GM12874 (cell line): ENCODE results near the gene CENPP.

Experiments
- TF ChIP-seq, protein P1 (sequence below): IDR thresholded peaks from 2 replicates; pipeline ENCODE4 v1.5.1; 2011; ENCODE audit warnings: low read depth, mild to moderate bottlenecking, control low read depth, low read length, moderate library complexity; ENCODE audit not compliant: insufficient read depth

CENPP gene

DNA sequence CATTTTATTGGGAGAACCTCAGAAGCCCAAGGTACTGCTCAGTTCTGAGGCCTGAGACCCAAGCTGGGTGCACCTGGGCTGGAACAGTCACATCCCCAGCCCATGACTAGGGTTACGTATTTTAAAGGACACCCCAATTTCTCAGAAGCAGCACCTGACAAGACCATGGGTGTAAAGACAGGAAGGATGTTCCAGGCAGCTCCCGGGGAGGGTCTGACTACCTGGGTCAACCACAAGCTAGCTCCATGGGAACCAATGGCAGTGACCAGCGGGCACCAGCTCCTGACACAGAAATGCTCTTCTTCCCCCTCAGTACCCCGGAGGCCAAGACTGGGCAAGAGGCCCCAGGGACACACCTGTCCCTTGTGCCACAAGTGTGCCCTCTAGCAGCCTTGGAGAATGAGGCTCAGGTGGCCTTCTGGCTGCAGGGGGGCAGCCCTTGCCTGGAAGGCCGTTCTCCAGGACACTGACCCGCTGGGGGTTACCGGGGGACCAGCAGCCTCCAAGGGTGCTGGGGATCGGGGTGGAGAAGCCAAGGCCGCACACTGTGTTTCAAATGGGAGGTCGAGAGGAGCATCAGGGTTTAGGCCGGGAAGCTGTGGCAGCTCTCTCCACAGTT is 291.6 kb downstream of the CENPP start:
- TF ChIP-seq, protein P1, sequence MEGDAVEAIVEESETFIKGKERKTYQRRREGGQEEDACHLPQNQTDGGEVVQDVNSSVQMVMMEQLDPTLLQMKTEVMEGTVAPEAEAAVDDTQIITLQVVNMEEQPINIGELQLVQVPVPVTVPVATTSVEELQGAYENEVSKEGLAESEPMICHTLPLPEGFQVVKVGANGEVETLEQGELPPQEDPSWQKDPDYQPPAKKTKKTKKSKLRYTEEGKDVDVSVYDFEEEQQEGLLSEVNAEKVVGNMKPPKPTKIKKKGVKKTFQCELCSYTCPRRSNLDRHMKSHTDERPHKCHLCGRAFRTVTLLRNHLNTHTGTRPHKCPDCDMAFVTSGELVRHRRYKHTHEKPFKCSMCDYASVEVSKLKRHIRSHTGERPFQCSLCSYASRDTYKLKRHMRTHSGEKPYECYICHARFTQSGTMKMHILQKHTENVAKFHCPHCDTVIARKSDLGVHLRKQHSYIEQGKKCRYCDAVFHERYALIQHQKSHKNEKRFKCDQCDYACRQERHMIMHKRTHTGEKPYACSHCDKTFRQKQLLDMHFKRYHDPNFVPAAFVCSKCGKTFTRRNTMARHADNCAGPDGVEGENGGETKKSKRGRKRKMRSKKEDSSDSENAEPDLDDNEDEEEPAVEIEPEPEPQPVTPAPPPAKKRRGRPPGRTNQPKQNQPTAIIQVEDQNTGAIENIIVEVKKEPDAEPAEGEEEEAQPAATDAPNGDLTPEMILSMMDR = no peak

DNA sequence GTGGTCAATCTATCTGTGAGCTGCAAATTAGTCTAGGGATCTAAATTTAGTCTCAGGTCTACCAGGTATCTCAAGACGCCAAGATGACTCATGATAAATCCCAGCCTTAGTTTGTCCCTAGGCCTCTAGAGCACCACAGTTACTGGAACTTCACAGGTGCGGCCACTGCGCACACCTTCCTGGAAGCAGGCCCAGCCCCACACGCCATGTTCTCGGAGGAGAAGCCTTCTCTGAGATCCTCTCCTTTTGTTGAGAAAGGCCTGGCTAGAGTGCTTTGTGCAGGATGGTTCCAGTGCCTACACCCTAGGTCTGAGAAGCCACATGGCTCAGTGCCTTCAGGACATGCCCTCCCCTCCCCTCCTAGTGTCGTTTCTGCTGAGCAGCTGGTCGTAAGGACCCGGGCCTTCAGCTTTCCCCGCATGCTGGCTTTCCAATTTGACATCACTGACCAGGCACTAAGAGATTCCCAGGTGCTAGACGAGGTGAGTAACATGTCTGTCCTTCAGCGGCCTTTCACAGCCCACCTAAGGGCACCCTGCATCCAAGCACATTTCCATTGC is 292.3 kb downstream of the CENPP start:
- TF ChIP-seq, protein P1 = no peak

DNA sequence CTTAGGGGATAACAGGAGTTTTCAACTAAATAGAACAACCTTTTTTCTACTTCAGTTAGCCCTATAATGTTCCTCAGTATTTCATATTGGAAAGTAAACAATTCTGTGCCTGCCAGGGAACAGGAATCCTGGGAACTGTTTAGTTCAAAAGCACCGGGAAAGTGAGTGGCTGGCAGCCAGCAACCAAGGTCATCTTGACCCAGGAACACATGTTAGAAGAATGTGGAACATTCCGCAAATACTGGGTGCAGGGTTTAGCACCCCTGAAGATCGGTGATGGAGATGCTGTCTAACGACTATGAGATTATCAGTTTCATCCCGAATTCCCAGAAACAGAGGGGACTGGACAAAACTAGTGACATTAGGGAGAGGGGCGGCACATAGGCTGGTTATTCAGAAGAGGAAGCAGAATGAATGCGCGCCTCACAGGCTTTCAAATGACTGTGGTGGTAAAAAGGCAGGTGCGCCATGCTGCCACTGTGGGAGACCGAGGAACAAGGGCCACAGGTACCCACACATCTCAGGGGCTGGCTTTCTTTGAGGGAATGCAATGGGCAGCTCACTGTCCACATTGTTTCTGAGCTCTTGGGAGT is 293.0 kb downstream of the CENPP start:
- TF ChIP-seq, protein P1 = no peak

DNA sequence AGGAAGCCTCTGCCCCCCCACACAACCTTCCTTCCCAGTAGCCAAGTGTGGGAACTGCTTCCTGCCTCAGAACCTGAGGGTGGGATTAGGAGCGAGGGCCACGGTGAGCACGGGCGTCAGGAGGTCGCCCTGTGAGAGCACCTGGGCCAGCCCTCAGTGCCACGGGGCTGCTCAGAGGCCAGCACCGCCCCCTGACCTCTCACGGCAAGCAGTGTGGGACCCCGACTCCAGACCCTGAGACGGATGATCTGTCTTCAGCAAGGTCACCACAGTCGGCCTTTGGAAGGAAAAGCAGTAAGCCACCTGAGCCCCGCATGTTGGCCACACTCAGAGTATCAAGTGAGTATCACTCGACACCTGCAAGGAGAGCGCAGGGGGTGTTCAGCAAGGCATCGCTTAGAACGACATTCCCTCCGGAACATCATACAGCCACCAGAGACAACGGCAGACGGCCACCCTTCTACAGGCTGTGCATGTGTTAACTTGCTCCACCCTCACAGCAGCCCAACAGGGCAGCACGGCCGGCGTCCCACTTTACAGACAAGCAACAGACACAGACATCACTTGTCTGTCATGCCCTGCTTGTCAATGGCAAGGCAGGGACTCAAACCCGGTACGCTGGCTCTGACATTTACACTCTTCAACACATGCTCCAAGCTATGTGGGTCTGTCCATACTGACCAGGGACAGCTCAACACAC is 294.0 kb downstream of the CENPP start:
- TF ChIP-seq, protein P1 = no peak

DNA sequence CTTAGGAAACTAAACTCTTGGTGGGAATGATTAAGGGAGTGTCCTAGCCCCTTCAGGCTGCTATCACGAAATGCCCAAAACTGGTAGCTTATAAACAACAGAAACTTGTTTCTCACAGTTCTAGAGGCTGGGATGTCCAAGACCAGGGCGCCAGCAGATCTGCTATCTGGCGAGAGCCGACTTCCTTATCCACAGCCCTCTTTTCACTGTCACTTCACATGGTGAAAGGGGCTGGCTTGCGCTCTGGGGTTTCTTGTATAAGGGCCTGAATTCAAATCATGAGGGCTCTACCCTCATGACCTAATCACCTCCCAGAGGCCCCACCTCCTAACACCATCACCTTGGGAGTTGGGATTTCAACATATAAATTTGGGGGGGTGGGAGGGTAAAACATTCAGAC is 295.1 kb downstream of the CENPP start:
- TF ChIP-seq, protein P1 = no peak

DNA sequence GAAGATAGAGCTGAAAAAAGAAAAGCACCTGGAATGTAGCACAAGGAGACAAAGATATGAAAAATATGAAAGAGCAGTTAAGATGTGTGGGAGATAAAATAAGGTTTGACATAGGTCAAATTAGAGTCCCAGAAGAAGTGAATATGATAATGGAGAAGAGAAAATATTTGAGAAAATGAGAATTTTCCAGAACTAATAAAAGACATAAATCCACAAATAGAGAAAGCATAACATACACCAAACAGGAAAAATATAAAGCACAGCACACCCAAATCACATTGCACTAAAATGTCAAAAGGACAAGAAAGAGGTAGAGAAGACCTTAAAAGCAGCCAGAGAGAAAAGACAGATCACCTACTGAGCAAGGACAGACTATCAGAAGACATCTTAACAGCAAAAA is 300.7 kb downstream of the CENPP start:
- TF ChIP-seq, protein P1 = no peak

DNA sequence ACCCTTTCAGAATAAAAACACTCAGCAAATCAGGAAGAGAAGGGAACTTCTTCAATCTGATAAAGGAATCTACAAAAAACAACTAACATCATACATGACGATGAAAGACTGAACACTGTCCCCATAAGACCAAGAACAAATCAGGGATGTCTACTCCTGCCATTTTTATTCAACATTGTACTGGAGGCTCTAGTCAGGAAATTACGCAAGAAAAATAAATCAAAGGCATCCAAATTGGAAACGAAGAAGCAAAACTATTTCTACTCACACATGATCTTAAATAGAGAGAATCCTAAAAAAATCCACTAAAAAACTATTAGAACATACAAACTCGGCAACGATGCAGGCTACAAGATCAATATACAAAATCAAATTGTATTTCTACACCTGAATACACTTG is 301.9 kb downstream of the CENPP start:
- TF ChIP-seq, protein P1 = no peak
